Measurements from ENCODE around the gene NRSN1. TPM values are rescaled to one million over a fixed set of nuclear protein-coding genes. Genes with fewer than 3 reads are reported as not detected.
"Not testable (repeated sequence)": the region's sequence is repeated elsewhere in the genome, so short reads cannot be mapped to it uniquely, and the experiment has no call there.

Gene NRSN1
- total RNA-seq, 2 experiments from 2014 or later, result not detected

DNA sequence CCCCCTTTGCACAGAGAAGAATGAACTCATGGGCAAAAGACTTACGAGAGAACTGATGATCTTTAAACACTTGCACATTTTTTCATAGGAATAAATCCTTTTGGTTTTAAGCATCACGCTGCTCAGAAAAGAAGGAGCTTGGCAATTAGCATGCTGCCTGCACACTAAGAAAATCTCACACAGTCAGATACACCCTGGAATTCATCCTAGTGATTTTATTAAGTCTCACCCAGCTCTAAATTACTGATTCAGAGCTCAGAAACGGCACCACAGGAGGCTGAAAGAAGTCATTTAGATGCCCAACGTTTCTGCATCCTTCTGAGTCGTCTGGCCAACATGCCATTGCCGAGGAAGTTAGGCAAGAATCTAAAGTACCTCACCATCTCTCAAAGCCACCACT lies 18.0 kb upstream of the NRSN1 start:
- no peaks in the 10 kb centered on the region for H3K27me3 Mint-ChIP-seq (ENCODE audit: low read depth)
- ChIA-PET POLR2A (no interaction called here), CTCF (no interaction called here)
- H3K36me3 Mint-ChIP-seq (ENCODE audit: low read depth), result no peaks in the 10 kb centered on the region
- ATAC-seq, result no peak
- DNase-seq, result no peak
- no peak overlapping the region for H3K27ac Mint-ChIP-seq
- H3K4me1 Mint-ChIP-seq (ENCODE audit: low read depth), result no peaks in the 10 kb centered on the region
- no peaks in the 10 kb centered on the region for H3K9me3 Mint-ChIP-seq (ENCODE audit: insufficient read depth)
- no peak overlapping the region for H3K4me3 Mint-ChIP-seq

DNA sequence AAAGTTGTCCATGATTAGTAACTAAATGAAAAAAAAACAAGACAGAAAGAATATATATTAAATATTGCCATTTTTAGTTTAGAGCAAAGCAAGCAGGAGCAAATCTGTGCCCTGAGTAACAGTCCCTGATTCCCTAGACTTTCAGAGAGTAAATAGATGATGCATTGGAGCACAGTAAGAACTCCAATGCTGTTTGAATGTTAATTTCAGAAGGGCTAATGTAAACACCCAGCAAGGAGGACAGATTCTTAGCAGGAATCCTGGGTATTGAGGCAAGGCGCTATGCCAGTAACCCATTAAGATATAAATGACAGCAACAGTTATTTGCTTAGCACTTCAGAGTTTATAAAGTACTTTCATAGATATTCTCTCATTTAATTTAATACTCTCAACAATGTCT lies 15.6 kb upstream of the NRSN1 start:
- POLR2A ChIA-PET, result no interaction called here
- DNase-seq (no peak), ATAC-seq (no peak)
- no peaks in the 10 kb centered on the region for H3K36me3 Mint-ChIP-seq (ENCODE audit: low read depth)
- no peaks in the 10 kb centered on the region for H3K9me3 Mint-ChIP-seq (ENCODE audit: insufficient read depth)
- no peaks in the 10 kb centered on the region for H3K4me1 Mint-ChIP-seq (ENCODE audit: low read depth)
- no peak overlapping the region for H3K27ac Mint-ChIP-seq
- no peak overlapping the region for H3K4me3 Mint-ChIP-seq
- no peaks in the 10 kb centered on the region for H3K27me3 Mint-ChIP-seq (ENCODE audit: low read depth)
- CTCF ChIA-PET, result no interaction called here

DNA sequence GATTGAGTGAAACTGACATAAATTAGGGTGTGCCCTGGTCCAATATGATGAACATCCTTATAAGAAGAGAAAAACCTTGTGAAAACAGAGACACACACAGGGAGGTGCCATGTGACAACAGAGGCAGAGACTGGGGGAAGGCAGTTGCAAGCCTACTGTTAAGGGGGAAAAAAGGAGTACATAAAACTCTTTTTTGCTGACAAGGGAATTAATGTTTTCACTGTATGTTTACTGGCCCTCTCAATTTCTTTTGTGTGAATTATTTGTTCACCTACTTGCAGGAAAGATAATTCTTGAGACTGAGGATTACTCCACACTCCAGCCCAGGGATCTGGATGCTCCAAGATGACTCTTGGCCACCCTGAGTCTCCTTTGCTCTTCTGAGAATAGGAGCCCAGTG lies 12.1 kb upstream of the NRSN1 start:
- Mint-ChIP-seq H3K27ac (no peak overlapping the region), H3K4me1 (ENCODE audit: low read depth) (no peaks in the 10 kb centered on the region), H3K36me3 (ENCODE audit: low read depth) (no peaks in the 10 kb centered on the region), H3K4me3 (no peak overlapping the region), H3K27me3 (ENCODE audit: low read depth) (peaks cover 2% of the 10 kb centered on the region), H3K9me3 (ENCODE audit: insufficient read depth) (no peaks in the 10 kb centered on the region)
- ChIA-PET POLR2A (no interaction called here), CTCF (no interaction called here)
- no peak for ATAC-seq
- no peak for DNase-seq

DNA sequence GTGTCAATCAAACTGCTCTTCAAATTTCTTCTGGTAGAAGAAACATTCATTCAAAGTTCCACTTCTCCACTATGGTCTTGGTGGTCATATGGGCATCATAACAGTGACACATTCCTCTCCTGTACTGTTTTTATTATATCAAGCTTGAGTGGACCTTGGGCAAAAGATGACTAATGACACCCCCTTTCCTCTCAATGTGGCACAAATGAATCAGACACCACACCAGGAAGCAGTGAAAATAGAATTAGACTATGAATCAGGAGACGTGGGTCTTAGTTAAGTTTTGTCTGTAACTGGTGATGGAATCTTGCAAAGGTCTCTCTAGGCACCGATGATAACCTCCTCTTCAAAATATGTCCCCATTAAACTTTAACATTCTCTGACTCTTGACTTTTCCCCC lies 9.0 kb upstream of the NRSN1 start:
- H3K27me3 Mint-ChIP-seq (ENCODE audit: low read depth), result peaks cover 2% of the 10 kb centered on the region
- no peak for DNase-seq
- H3K9me3 Mint-ChIP-seq (ENCODE audit: insufficient read depth), result no peaks in the 10 kb centered on the region
- CTCF ChIA-PET, result no interaction called here
- no peak overlapping the region for H3K27ac Mint-ChIP-seq
- no peaks in the 10 kb centered on the region for H3K4me1 Mint-ChIP-seq (ENCODE audit: low read depth)
- POLR2A ChIA-PET, result no interaction called here
- no peak for ATAC-seq
- H3K36me3 Mint-ChIP-seq (ENCODE audit: low read depth), result no peaks in the 10 kb centered on the region
- H3K4me3 Mint-ChIP-seq, result no peak overlapping the region

DNA sequence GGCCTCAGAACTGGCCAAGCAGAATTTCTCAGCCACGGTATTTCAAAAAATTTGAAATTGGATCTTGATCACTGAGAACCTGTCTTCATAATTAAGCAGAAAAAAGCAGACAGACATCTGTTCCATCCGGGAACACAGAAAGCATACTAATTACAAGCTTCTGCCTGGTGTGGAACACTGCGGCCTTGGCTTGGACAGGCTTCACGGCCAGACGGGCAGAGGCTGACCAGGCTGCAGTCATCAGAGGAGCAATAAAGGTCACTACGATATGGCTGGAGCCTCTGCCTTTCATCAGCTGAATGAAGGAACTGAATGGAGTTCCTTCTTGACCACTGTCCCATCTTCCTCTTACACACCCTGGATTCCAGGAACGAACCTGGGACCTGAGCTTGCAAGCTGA lies 3.9 kb upstream of the NRSN1 start:
- H3K4me3 Mint-ChIP-seq, result no peak overlapping the region
- no peaks in the 10 kb centered on the region for H3K36me3 Mint-ChIP-seq (ENCODE audit: low read depth)
- H3K4me1 Mint-ChIP-seq (ENCODE audit: low read depth), result no peaks in the 10 kb centered on the region
- no peak overlapping the region for H3K27ac Mint-ChIP-seq
- H3K9me3 Mint-ChIP-seq (ENCODE audit: insufficient read depth), result no peaks in the 10 kb centered on the region
- POLR2A ChIA-PET, result no interaction called here
- no peak for DNase-seq
- CTCF ChIA-PET, result no interaction called here
- ATAC-seq, result no peak
- H3K27me3 Mint-ChIP-seq (ENCODE audit: low read depth), result peaks cover 11% of the 10 kb centered on the region

DNA sequence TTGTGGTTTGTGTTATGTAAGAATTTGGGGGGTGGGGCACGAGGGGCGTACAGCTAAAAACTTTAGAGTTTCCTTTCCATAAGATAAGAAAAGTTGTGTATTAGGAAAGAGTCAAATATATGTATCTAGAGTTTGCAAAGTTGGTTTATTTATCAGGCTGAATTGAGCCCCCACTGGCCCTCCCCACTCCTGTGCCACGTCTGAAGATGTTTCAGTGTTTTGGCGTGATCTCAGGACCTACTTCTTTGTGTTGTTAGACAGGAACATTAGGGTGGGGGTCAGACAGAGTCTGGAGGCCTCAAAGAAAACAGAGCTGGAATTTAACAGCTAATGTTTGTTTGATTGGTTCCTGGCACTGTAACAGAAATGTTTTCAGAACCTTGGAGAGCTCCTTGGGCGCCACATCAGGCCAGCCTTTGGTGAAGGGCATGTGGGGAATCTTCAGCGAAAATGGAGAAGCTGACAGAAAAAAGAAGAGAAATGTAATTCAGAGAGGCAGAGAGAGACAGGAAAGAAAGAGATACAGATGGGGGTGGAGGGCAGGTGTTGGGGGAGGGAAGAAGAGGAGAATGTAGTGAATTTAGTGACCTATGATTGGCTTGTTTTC lies 674 bp downstream of the NRSN1 start:
- CTCF ChIA-PET, result no interaction called here
- no peaks in the 10 kb centered on the region for H3K9me3 Mint-ChIP-seq (ENCODE audit: insufficient read depth)
- H3K27me3 Mint-ChIP-seq (ENCODE audit: low read depth), result peaks cover 11% of the 10 kb centered on the region
- ATAC-seq, result peak; percentile 42
- H3K4me1 Mint-ChIP-seq (ENCODE audit: low read depth), result no peaks in the 10 kb centered on the region
- H3K36me3 Mint-ChIP-seq (ENCODE audit: low read depth), result no peaks in the 10 kb centered on the region
- DNase-seq, result peak; percentile 52
- H3K4me3 Mint-ChIP-seq, result no peak overlapping the region
- H3K27ac Mint-ChIP-seq, result no peak overlapping the region
- POLR2A ChIA-PET, result no interaction called here

DNA sequence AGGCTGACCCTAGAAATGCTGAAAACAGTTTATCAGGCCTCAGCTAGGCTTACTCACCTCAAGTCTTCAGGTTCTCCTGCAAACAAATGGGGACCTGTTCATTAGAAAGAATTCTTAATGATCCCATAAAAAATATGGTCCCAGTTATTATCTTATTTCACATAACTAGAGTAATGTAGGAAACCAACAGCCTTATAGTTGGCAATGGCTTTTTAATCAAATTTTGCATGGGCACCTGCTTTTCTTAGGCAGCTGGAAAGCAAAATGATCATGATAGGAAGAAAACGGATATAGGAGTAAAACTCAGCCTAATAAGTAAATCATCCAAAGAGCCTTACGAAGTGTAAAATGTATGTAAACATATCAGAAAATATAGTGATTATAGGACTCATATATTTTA lies 1.3 kb downstream of the NRSN1 start:
- no peak for DNase-seq
- H3K27me3 Mint-ChIP-seq (ENCODE audit: low read depth), result peaks cover 11% of the 10 kb centered on the region
- CTCF ChIA-PET, result no interaction called here
- ATAC-seq, result no peak
- POLR2A ChIA-PET, result no interaction called here
- no peaks in the 10 kb centered on the region for H3K36me3 Mint-ChIP-seq (ENCODE audit: low read depth)
- H3K4me3 Mint-ChIP-seq, result no peak overlapping the region
- H3K27ac Mint-ChIP-seq, result no peak overlapping the region
- no peaks in the 10 kb centered on the region for H3K4me1 Mint-ChIP-seq (ENCODE audit: low read depth)
- H3K9me3 Mint-ChIP-seq (ENCODE audit: insufficient read depth), result no peaks in the 10 kb centered on the region

DNA sequence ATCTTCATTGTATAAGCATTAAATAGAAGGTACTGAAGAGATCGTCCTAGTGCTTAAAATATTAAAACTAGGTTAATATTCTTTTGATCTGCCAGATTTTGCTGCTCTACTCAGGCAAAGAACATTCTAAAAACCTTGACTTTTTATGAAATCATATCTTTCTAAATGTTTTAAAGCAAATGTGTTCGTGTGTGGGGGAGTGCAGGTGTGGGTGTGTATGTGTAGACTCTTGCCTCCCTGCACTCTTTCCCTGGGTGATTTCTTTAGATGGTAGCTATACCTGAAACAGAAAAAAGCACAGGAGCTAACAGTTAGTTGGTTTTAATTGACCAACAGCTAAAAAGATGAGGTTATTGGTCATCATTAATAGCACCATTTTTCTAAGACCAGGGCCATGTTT lies 5.7 kb downstream of the NRSN1 start:
- no peaks in the 10 kb centered on the region for H3K36me3 Mint-ChIP-seq (ENCODE audit: low read depth)
- H3K4me3 Mint-ChIP-seq, result no peak overlapping the region
- no peaks in the 10 kb centered on the region for H3K9me3 Mint-ChIP-seq (ENCODE audit: insufficient read depth)
- no peak for DNase-seq
- CTCF ChIA-PET, result no interaction called here
- H3K27me3 Mint-ChIP-seq (ENCODE audit: low read depth), result peaks cover 3% of the 10 kb centered on the region
- no peak for ATAC-seq
- H3K4me1 Mint-ChIP-seq (ENCODE audit: low read depth), result no peaks in the 10 kb centered on the region
- POLR2A ChIA-PET, result no interaction called here
- H3K27ac Mint-ChIP-seq, result no peak overlapping the region

DNA sequence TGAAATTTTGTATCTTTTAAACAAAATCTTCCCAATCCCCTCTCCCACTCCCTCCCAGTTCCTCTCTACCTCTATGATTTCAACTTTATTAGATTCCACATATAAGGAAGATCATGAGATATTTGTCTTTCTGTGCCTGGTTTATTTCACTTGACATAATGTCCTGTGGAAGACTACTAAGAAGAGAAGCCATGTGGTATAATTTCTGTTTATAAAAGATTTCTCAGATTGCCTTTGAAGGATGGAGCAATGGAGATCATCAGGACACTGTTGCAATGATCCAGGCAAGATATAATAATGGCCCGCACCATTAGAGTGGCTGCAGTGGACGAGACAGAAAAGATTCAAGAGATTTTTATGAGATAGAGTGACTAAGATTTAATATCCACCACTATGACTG lies 13.1 kb downstream of the NRSN1 start:
- DNase-seq, result no peak
- CTCF ChIA-PET, result no interaction called here
- no peaks in the 10 kb centered on the region for H3K27me3 Mint-ChIP-seq (ENCODE audit: low read depth)
- H3K9me3 Mint-ChIP-seq (ENCODE audit: insufficient read depth), result no peaks in the 10 kb centered on the region
- no peaks in the 10 kb centered on the region for H3K4me1 Mint-ChIP-seq (ENCODE audit: low read depth)
- POLR2A ChIA-PET, result no interaction called here
- no peak for ATAC-seq
- no peaks in the 10 kb centered on the region for H3K36me3 Mint-ChIP-seq (ENCODE audit: low read depth)
- no peak overlapping the region for H3K27ac Mint-ChIP-seq
- H3K4me3 Mint-ChIP-seq, result no peak overlapping the region

DNA sequence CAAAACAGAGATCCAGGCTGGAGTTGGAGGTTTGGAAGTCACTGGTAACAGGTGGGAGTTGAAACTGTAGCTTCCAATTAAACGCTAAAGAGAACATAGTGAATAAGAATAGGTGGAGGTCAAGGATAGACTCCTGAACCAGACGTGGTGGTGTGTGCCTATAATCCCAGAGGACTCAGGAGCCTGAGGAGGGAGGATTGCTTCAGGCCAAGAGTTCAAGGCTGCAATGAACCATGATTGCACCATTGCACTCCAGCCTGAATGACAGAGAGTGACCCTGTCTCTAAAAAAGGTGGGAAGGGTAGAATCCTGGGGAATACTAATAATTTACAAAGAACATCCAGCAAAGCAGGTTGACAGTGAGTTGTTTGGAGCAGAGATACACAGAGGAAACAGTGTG lies 13.6 kb downstream of the NRSN1 start:
- Mint-ChIP-seq H3K27ac (no peak overlapping the region), H3K9me3 (ENCODE audit: insufficient read depth) (no peaks in the 10 kb centered on the region), H3K27me3 (ENCODE audit: low read depth) (no peaks in the 10 kb centered on the region), H3K4me1 (ENCODE audit: low read depth) (no peaks in the 10 kb centered on the region), H3K36me3 (ENCODE audit: low read depth) (no peaks in the 10 kb centered on the region), H3K4me3 (no peak overlapping the region)
- DNase-seq (no peak), ATAC-seq (no peak)
- CTCF ChIA-PET, result no interaction called here
- POLR2A ChIA-PET, result no interaction called here

DNA sequence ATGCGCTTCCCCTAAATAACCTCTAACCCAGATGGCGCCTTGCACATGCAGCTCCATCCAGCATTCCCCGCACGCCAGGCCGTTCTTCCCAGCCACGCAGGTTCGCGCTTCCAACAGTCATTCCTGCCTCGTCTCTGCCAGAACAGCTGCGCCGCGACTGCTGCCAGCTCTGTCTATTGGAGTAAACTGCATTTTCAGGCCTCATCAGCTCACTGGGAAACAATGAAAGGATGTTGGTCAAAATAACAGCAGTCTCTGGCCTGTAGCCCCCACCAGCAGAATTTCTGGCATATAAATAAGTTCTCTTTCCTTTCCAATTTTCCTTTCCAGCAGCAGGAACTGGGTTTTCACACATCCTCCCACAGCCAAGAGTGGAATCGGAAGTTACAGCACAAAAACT lies 14.6 kb downstream of the NRSN1 start:
- ChIA-PET CTCF (no interaction called here), POLR2A (no interaction called here)
- Mint-ChIP-seq H3K4me1 (ENCODE audit: low read depth) (no peaks in the 10 kb centered on the region), H3K4me3 (no peak overlapping the region), H3K36me3 (ENCODE audit: low read depth) (no peaks in the 10 kb centered on the region), H3K27ac (no peak overlapping the region), H3K27me3 (ENCODE audit: low read depth) (no peaks in the 10 kb centered on the region), H3K9me3 (ENCODE audit: insufficient read depth) (no peaks in the 10 kb centered on the region)
- ATAC-seq, result no peak
- no peak for DNase-seq

DNA sequence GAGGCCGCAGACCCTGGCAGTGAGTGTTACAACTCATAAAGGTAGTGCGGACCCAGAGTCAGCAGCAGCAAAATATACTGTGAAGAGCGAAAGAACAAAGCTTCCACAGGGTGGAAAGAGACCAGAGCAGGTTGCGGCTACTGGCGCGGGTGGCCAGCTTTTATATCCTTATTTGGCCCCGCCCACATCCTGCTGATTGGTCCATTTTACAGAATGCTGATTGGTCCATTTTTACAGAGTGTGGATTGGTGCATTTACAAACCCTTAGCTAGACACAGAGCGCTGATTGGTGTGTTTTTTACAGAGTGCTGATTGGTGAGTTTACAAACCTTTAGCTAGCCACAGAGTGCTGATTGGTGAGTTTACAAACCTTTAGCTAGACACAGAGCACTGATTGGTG lies 16.7 kb downstream of the NRSN1 start:
- POLR2A ChIA-PET; CTCF ChIA-PET; H3K4me1 Mint-ChIP-seq (ENCODE audit: low read depth): not testable (repeated sequence)

DNA sequence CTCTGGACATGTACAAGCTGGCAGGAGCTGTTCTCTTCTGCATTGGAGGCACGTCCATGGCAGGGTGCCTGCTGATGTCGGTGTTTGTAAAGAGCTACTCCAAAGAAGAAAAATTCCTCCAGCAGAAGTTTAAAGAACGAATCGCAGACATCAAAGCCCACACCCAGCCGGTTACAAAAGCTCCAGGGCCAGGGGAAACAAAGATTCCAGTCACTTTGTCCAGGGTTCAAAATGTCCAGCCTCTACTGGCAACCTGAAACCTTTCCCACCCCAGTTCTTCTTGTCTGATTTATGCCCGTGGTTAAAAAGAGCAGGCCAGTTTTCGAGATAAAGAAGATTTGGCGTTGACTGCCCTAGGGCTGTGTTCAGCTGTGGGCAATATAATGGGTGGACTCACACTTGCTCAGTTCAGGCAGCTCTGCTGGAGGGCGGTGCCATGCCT lies 19.7 kb downstream of the NRSN1 start:
- no peak overlapping the region for H3K4me3 Mint-ChIP-seq
- POLR2A ChIA-PET, result no interaction called here
- H3K4me1 Mint-ChIP-seq (ENCODE audit: low read depth), result no peaks in the 10 kb centered on the region
- CTCF ChIA-PET, result no interaction called here
- DNase-seq (no peak), ATAC-seq (no peak)
- no peaks in the 10 kb centered on the region for H3K36me3 Mint-ChIP-seq (ENCODE audit: low read depth)
- H3K27me3 Mint-ChIP-seq (ENCODE audit: low read depth), result no peaks in the 10 kb centered on the region
- H3K27ac Mint-ChIP-seq, result no peak overlapping the region
- no peaks in the 10 kb centered on the region for H3K9me3 Mint-ChIP-seq (ENCODE audit: insufficient read depth)

More for the DNA sequence above, 16.7 kb downstream of the NRSN1 start:
- H3K27me3 Mint-ChIP-seq (ENCODE audit: low read depth); H3K9me3 Mint-ChIP-seq (ENCODE audit: insufficient read depth); H3K4me3 Mint-ChIP-seq; H3K36me3 Mint-ChIP-seq (ENCODE audit: low read depth); ATAC-seq; DNase-seq; H3K27ac Mint-ChIP-seq: not testable (repeated sequence)

Data from activated CD8-positive, alpha-beta T cell treated with anti-CD3 and anti-CD28 coated beads, Interleukin-2, amount 10 ng/mL, durations not matched to agents 7 days and 5 days (primary cell).